LoVo (cell line): ENCODE measurements around the gene PDE3B.
A peak's percentile ranks its signal among the peaks of the same experiment; 100 is the strongest.
"Not testable (repeated sequence)": the region's sequence is repeated elsewhere in the genome, so short reads cannot be mapped to it uniquely, and the experiment has no call there.

Experiments used
- DNase-seq: peaks from one replicate; pipeline ENCODE4 v3.0.0-alpha.2; 2016; ENCODE audit warnings: low spot score

The PDE3B gene

DNA sequence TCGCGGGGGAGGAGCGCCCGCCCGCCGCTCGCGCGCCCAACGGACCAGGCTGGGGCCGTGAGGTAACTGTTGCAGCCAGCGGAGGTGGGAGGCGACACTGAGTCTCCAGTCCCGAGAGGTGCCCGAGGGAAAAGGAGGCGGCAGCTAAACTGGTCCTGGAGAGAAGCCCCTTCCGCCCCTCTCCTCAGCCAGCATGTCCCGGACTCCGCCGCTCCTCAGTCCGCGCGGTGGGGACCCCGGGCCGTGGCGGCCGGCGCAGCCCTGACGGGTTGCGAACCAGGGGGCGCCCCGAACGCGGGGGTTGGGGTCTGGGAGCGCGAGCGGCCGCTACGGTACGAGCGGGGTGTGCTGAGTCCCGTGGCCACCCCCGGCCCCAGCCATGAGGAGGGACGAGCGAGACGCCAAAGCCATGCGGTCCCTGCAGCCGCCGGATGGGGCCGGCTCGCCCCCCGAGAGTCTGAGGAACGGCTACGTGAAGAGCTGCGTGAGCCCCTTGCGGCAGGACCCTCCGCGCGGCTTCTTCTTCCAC, at the start of gene PDE3B:
Gene PDE3B (plus strand): TSS at position 108 of the 529 bp plus-strand sequence. CDS start 272 bp downstream, at position 380.
- DNase-seq = peak; percentile 50

DNA sequence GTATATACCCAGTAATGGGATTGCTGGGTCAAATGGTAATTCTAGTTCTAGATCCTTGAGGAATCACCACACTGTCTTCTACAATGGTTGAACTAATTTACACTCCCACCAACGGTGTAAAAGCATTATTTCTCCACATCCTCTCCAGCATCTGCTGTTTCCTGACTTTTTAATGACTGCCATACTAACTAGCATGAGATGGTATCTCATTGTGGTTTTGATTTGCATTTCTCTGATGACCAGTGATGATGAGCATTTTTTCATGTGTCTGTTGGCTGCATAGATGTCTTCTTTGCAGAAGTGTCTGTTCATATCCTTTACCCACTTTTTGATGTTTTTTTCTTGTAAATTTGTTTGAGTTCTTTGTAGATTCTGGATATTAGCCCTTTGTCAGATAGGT, 48.3 kb upstream of the PDE3B start:
- not testable (repeated sequence) for DNase-seq

DNA sequence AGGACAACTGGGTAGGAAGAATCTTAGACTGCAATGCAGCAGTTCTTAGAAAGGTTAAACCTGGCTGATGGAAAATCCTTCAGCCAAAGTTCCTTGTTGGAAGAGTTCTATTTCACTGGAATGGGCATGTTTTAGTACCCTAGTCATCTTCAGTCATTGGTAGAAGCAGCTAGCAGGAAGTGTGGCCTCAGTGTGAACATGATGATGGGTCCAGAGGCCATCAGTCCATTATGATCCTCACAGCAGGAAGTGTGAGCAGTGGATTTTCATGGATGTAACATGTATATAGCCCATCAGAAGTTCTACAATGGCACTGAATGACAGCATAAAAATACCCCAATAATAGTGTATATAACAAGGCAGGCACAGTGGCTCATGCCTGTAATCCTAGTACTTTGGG, 35.9 kb upstream of the PDE3B start:
- no peak for DNase-seq

DNA sequence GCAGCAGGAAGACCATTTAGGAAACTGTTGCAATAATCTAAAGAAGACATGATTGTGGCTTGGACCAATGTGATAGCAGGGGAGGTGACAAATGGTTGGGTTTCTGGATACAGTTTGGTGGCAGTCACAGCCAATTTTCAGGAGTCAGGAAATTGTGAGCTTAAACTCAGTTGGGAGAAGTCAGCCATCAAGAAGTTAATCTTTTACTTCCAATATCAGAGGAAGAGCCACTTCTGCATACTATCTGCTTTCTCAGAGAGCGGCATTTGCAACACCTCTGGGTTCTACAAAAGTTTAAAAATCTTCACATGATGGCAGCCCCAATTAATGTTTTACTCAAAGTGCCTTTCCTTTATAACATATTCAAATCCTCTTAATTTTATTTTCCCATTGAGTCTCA, 33.7 kb upstream of the PDE3B start:
- no peak for DNase-seq

DNA sequence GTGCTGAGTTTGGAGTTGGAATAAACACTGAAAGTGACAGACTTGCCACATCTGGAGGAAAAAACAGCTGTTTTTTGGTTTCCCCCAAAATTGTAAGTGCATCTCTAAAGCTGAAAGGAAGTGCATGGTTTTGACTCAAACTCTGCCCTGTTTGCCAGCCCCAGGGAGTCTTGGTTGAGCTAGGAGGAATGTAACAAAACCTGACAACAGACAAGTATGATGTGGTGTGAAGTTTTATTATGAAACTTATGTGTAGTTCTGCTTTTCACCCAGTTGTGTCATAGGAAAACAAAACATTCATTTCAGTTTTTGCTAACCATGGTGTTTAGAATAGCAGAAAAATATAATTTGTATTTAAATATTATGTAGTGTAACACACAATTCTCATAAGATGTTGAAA, 31.7 kb upstream of the PDE3B start:
- no peak for DNase-seq

DNA sequence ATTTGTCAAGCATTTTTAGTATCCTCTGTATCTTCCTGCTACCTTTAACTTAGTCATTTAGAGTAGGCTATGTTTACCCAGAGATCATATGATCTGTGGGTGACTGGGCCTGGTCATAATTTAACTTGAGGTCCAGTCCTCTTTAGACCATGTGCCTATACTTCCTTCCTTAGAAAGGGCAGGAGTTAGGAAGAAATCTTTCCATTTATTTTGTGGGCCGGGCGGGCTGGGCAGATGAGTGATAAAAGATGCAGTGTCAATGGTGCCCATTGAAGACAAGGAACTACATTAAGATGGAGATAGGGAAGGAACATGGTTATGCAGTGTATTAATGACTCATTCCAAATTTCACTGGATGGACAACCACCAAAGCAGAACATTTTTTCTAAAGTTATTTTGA, 30.9 kb upstream of the PDE3B start:
- DNase-seq = no peak

DNA sequence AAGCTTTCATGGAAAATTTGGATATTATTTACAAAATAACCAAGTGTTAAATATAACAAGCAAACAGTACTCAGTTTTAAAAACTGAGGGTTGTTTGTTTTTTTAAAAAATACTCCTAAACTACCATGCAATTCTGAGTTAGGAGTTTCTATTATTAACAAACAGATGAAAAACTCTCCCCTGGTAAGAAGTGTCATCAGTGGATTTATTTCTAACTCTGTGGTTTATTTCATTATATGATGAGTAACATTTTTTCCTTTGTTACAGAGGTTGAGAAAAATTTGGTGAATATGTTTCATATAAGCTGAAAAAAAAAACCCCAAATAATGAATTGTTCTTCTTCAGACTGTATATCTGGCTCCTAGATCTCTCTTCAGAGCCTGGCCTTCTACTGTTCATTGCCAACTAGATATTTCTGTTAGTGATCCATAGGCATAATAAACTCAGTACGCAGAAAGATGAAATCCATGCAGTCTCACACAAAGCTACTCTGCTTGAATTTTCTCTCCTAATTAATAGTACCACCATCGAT, 29.4 kb upstream of the PDE3B start:
- DNase-seq = no peak

DNA sequence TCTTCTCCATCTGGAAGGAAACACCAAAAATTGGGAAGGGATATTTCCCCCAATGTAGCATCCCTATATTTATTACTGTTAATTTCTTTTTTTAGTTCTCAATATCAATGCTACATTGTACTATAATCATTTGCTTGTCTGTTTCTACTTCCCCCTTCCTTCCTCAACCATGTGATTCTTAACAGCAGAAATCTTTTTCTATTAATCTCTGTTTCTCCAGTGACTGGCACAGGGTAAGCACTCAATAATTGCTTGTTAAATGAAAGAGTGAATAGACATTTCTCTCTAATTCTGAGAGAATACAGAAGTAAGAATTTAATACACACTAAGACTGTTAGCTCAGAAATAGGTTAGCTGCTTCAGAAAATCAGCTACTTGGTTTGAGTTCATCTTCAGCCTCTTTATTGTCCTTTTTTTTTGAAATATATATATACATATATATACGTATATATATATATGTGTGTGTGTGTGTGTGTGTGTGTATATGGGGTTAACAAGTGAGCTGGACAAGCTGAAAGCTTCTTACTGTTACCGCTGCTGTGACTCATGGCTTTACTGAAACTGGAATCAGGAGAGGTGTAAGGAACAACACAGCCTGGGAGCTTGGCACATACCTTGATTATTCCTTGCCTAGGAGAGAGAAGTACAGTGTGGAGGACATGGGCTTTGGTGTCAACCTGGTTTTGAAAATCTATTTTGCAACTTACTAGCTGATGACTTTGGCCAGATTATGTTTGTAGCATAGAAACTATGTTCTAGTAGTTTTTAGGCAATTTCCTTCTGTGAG, 26.2 kb upstream of the PDE3B start:
- no peak for DNase-seq

DNA sequence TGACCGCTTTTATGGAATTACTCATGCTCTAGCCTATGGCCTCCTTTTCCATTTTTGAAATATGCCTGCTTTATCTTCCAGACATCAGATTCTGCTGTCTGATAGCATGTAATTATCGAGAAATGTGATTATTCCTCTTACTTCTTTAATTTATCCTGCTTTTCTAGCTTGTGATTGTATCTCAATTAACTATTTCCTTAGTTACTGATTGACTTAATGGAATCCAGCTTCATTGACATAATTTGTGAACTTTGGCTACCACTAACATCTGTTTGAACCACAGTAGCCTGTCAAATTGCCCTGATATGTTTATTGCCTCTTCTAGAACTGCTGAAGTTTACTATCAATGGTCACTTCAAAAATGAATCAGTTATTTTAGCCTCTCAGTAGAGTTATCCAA, 25.5 kb upstream of the PDE3B start:
- no peak for DNase-seq

DNA sequence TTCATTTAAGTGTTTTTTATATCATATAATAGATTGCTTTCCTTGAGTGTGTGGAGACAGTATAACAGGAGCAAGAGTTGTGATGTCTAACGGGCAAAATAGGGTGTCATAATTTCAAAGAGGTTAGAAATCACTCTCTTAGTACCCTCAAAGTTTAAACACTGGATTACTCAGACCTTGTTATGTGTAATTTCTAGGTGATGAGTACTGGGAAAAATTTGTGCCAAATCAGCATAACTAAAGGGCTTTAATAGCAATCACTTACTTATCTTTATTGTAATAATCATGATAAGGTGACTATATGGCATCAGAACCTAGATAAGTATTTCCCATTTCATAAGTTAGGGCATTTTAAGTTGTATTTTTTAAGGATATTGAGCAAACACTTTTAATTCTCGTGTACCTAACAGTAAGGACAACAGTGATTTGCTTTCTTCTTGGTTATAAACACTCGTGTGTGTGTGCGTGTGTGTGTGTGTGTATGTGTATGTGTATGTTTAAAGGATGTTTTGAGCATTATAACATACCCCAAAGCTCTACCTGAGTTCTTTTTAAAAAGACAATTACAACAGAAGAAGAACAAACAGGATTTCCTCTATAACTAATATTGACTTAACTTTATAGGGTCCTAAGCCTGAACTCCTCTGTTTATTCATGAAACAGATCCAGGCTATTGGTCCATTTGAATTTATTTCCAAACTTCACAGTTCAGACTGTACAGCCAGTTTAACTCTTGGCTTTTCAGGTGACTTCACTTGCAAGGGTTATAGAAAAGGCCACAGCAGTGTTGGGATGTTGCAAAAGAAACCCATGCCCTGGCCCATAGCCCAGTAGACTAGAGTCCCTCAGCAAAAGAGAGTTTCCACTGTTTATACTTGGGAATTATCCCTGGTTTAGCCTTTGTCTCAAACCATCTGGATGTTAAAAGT, 23.7 kb upstream of the PDE3B start:
- no peak for DNase-seq

DNA sequence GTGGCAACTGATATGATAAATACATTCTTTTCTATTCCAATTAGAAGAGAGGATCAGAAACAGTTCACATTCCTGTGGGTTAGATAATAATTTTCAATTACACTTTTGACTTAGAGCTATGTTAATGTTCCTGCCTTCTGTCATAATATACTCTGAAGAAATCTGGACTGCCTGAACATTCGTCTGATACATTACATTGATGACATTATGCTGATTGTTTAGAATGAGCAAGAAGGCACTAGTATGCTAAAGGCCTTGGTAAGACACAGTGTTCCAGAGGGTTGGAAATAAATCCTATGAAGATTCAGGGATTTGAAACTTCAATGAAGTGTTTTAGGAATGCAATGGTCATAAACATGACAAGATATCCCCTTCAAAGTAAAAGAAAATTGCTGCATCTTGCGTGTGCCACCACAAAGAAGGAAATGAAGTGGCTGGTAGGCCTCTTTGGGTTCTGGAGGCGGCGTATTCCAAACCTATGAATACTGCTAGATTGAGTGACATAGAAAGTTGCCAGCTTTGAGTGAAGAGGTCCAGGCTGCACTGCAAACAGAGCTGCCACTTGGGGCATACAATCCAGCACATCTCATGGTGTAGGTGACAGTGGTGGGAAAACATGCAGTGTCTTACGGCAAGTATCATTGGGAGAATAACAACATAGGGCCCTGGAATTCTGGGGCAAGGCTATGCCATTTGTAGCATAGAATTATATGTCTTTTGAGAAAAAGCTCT, 21.2 kb upstream of the PDE3B start:
- no peak for DNase-seq

DNA sequence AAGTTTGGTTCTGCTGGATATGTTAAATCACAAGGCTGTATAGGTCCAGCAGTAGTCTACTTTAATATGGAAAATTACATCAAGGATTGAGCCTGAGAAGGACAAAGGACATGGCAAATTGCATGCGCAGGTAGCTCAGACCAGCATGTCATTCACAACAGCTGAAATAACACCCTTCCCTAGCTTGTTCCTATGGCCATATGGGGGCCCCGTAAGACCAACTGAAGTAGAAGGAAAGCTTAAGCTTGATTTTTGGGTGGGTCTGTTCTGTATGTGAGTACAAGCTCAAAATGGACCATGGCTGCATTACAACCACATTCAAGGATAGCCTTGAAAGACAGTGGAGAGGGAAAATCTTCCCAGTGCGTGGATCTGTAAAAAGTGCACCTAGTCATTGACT, 20.6 kb upstream of the PDE3B start:
- DNase-seq = no peak

DNA sequence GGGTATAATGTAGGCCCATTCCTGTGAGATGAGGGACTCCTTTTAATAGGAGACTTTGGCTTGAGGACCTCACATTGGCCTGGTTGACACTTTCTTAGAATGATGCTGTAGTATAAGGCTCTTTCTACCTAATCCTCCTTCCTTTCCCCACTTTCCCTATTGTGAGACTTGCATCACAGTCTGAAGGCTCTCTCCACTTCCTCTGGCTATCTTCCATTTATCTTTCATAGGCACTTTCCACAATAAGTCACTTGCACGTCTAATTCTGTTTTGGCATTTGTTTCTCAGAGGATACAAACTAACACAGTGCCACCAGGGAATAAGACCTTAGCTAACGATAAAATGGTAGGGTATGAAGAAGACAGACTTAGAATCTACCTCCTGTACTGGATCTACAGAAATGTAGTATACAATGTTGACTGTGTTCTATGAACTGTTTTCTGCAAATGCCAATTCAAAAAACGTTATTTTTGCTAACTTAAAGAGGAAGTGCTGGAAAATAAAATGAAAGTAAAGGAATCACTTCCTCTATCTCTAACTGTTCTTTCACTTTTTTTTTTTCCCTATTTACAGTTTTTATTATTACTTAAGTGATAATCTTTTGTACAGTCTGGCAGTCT, 17.9 kb upstream of the PDE3B start:
- DNase-seq = no peak

DNA sequence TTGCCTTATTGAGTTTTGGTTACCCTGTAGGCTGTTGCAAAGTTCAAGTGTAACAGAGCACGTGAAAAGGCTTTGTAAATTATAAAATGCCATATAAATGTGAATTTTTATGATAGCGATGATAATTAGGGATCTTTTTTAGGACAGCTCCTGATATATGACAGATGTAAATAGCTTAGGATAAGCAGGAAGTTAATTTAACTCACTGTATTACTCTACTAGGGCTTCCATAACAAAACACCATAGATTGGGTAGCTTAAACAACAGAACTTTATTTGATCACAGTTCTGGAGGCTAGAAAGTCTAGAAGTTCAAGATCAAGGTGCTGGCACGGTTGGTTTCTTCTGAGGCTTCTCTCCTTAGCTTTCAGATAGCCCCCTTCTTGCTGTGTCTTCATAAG, 17.0 kb upstream of the PDE3B start:
- DNase-seq = no peak

DNA sequence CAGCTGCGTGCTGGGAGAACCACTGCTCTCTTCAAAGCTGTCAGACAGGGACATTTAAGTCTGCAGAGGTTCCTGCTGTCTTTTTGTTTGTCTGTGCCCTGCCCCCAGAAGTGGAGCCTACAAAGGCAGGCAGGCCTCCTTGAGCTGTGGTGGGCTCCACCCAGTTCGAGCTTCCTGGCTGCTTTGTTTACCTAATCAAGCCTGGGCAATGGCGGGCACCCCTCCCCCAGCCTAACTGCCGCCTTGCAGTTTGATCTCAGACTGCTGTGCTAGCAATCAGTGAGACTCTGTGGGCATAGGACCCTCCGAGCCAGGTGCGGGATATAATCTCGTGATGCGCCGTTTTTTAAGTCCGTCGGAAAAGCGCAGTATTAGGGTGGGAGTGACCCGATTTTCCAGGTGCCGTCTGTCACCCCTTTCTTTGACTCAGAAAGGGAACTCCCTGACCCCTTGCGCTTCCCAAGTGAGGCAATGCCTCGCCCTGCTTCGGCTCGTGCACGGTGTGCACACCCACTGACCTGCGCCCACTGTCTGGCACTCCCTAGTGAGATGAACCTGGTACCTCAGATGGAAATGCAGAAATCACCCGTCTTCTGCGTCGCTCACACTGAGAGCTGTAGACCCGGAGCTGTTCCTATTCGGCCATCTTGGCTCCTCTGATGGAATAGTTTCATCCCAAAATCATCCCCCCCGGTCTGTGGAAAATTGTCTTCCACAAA, 9.9 kb upstream of the PDE3B start:
- not testable (repeated sequence) for DNase-seq

DNA sequence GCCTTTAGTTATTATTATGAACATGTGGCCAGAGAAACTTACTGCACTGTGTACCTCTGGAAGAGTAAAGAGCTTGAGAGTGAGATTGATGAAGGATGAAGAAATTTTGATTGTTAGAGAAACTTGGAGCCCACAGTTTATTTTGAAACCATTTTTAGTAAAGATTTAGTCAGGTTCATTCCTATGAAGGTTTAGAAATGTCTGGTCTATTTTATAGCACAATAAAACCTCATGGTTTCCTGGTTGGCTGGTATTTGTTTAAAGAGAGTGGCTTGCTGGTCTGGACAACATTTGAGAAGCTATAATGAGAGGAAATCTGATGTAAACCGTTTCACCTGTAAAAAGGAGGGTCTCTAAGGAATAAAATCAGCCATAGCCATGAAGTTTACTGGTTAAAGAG, 8.8 kb upstream of the PDE3B start:
- no peak for DNase-seq

DNA sequence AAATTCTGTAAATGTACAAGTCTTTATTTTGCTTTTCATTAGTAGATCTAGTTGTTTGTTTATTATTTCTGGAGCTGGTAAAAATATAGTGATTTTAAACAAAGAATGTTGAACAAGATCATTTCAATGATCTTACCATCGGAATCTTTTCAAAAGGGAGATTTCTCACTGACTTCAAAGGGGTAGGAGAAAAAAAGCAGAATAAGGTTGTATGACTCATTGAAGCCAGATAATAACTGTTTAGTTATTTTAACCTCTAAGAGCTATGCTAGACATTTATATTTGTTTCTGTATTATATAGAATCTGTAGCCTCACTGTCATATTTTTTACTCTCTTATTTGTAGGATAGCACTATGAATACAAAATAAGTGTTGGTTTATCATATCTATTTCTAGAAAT, 8.1 kb upstream of the PDE3B start:
- DNase-seq = no peak

DNA sequence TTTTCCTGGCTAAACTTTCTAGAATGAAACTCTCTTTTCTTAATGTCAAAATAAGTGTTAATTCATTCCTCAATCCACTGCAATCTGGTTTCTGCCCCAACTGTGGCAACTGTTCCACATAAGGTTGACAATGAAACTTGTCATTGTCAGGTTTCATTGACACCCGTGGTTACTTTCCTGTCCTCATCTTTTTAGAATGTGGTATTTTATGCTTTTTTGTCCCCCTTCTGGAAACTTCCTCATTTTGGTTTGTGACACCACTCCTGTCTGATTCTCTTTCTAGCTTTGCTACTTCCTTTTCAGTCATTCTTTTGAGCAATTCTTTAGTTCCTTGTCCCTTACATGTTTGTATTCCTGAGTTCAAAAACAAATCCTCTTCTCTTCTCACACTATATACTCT, 7.5 kb upstream of the PDE3B start:
- DNase-seq = no peak

DNA sequence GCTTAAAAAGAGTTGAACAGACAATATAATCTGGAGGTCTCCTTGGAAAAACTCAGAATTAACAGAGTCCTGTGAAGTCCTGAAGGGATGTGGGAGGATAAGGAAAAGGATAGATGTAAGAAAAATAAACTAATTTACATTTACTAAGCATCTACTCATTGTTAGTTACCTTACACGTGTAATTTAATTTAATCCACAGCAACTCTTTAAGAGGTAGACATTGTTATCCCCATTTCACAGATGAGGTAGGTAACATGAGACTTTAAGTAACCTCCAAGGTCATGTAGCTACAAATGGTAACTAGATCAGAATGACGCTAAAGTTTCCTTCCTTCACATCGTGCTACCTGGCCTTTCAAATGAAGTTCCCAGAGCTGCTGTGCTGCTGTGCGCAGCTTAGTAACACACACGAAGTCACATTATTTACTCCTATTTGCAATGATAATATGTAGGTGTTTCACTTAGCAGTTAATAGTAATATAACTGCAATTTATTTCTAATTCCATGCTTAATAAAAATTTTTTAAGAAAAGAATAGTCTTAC, 5.7 kb upstream of the PDE3B start:
- no peak for DNase-seq

DNA sequence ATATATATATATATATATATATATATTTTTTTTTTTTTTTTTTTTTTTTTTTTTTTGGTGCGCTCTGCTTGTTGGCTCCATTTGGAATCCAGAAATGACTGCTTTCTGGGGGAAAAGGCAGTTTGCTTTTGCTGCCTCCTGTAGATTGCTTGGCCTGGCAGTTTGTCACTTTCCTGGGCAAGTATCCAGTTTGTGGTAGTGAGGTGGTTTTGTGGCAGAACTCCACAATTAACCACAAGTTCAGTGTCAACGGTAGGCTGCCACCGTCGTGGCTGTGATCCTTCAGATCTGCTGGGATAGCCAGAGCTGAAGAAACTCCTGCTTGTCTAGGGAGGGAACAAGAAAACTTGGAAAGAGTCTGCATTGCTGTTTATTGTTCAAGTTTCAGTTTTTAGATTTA, 5.0 kb upstream of the PDE3B start:
- no peak for DNase-seq

DNA sequence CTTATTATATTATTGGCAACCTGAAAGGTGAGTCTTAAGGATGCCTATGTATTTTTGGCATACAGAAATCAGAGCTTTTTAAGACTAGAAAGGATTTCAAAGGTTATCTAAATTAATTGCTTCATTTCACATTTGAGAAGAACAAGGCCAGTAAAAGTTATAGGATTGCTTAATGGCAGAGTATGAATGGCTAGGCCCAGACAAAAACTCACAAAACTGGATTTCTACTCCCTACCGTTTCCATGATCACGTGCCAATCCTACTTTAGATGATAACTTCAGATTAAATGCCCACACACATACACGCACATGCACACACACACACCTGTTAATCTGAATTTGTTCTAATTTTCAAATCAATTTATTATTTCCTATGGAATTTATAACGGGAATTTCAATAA, 1.8 kb upstream of the PDE3B start:
- DNase-seq = no peak
